ENCODE results near the gene CES2.
"Not testable (repeated sequence)": the region's sequence is repeated elsewhere in the genome, so short reads cannot be mapped to it uniquely, and the experiment has no call there.

Gene CES2

GRCh38 chr16:66955363-66956153 is 20.2 kb downstream of the CES2 start:
- not testable (repeated sequence) for DNase-seq (ENCODE audit: low spot score)

- not testable (repeated sequence) for DNase-seq (ENCODE audit: low spot score)
These were observed 20.8 kb downstream of the CES2 start for GRCh38 chr16:66956154-66956457.

GRCh38 chr16:66958857-66959703 is 23.8 kb downstream of the CES2 start:
- DNase-seq (ENCODE audit: low spot score) = no peak

GRCh38 chr16:66959704-66960161 is 24.4 kb downstream of the CES2 start:
- no peak for DNase-seq (ENCODE audit: low spot score)

GRCh38 chr16:66960270-66960669 is 25.0 kb downstream of the CES2 start:
- DNase-seq (ENCODE audit: low spot score) = no peak

- DNase-seq (ENCODE audit: low spot score) = peak; percentile 23
These were observed 25.9 kb downstream of the CES2 start, which contains the start of gene CES3 for GRCh38 chr16:66961065-66961744. Gene CES3 (plus strand): TSS chr16:66961266. CDS start chr16:66961308, 42 bp downstream.

- no peak for DNase-seq (ENCODE audit: low spot score)
These were observed 26.6 kb downstream of the CES2 start for GRCh38 chr16:66961914-66962313.

- DNase-seq (ENCODE audit: low spot score) = no peak
These were observed 28.7 kb downstream of the CES2 start for GRCh38 chr16:66964049-66964448.

GRCh38 chr16:66968847-66969246 is 33.5 kb downstream of the CES2 start:
- DNase-seq (ENCODE audit: low spot score) = no peak

GRCh38 chr16:66970775-66971720 is 35.7 kb downstream of the CES2 start:
- no peak for DNase-seq (ENCODE audit: low spot score)

- DNase-seq (ENCODE audit: low spot score) = no peak
These were observed 37.7 kb downstream of the CES2 start for GRCh38 chr16:66972983-66973382.

GRCh38 chr16:66973716-66974115 is 38.4 kb downstream of the CES2 start:
- DNase-seq (ENCODE audit: low spot score) = no peak

GRCh38 chr16:66974156-66974931 is 39.0 kb downstream of the CES2 start:
- DNase-seq (ENCODE audit: low spot score) = not testable (repeated sequence)

GRCh38 chr16:66974932-66975246 is 39.6 kb downstream of the CES2 start:
- not testable (repeated sequence) for DNase-seq (ENCODE audit: low spot score)

- no peak for DNase-seq (ENCODE audit: low spot score)
These were observed 40.1 kb downstream of the CES2 start for GRCh38 chr16:66975302-66975893.

GRCh38 chr16:66976746-66977145 is 41.4 kb downstream of the CES2 start:
- no peak for DNase-seq (ENCODE audit: low spot score)

- peak; percentile 46 for DNase-seq (ENCODE audit: low spot score)
These were observed 42.2 kb downstream of the CES2 start for GRCh38 chr16:66977341-66978113.

GRCh38 chr16:66979011-66979717 is 43.8 kb downstream of the CES2 start:
- no peak for DNase-seq (ENCODE audit: low spot score)

GRCh38 chr16:66983033-66983432 is 47.7 kb downstream of the CES2 start:
- DNase-seq (ENCODE audit: low spot score) = no peak
